HepG2 (cell line): ENCODE data around the gene SPIB. TPM values are rescaled to one million over a fixed set of nuclear protein-coding genes. Genes with fewer than 3 reads are reported as not detected.

Experiments used
- ATAC-seq: fragments of 200-7000 bp; cut with Tn5 transposase; 3 replicates; pipeline ENCODE4 v1.9.1; 2020; ENCODE audit warnings: mild to moderate bottlenecking, moderate library complexity
- BruUV-seq: library from RNA; stranded (reverse); fragments of 400-500 nt; replicated peaks from 2 replicates; lab custom pipeline; 2021; lab: Mats Ljungman, UMichigan
- CTCF ChIA-PET: fragments of 300-600 bp; formaldehyde crosslinking; extraction: SDS; loops from one replicate; lab custom pipeline; 2021; ENCODE audit warnings: low total read pairs, inconsistent platforms, low intra/inter-chr PET ratio; lab: Yijun Ruan, JAX
- POLR2A ChIA-PET: fragments of 350-600 bp; sonication (Branson Sonifier 250); formaldehyde crosslinking; loops from one replicate; lab custom pipeline; 2020; ENCODE audit warnings: antibody characterized with exemption, inconsistent platforms; lab: Yijun Ruan, JAX
- DNase-seq: peaks from one replicate; pipeline ENCODE4 v3.0.0-alpha.2; 2015; ENCODE audit warnings: low spot score
- FAIRE-seq: peaks from 3 replicates; lab custom pipeline; 2011; peaks lifted over from hg19 to GRCh38; lab: Jason Lieb, UNC
- H2AFZ ChIP-seq: one replicate; pipeline ENCODE4 v1.6.1; 2011; ENCODE audit warnings: low read length, inconsistent platforms
- H3K27ac ChIP-seq: fragments of 300-600 bp; 3 replicates; pipeline ENCODE4 v1.8.0; 2011; ENCODE audit warnings: mixed run types, mild to moderate bottlenecking, mixed read lengths, low read length, inconsistent platforms; ENCODE audit not compliant: insufficient read depth; ENCODE audit errors: extremely low read length
- H3K27me3 ChIP-seq, 2 experiments: fragments of 200-600 bp in 1 of 2; 2 replicates in 1 of 2; 3 replicates in 1 of 2; pipeline versions ENCODE4 v1.6.0 to v1.8.0; 2011; ENCODE audit warnings: low read length in 2 of 2, mild to moderate bottlenecking in 2 of 2, moderate library complexity in 2 of 2, inconsistent platforms in 1 of 2; ENCODE audit not compliant: insufficient read depth in 2 of 2, control insufficient read depth in 1 of 2
- H3K36me3 ChIP-seq, 2 experiments: fragments of 200-600 bp in 1 of 2; replicated peaks in 1 of 2; 2 replicates in 1 of 2; 3 replicates in 1 of 2; pipeline versions ENCODE4 v1.5.1 to v1.8.0; 2011; ENCODE audit warnings: low read length in 2 of 2, inconsistent platforms in 1 of 2; ENCODE audit not compliant: insufficient read depth in 2 of 2, control insufficient read depth in 1 of 2
- H3K4me1 ChIP-seq: 2 replicates; pipeline ENCODE4 v1.5.1; 2012; ENCODE audit warnings: low read length, inconsistent platforms; ENCODE audit not compliant: insufficient read depth
- H3K4me2 ChIP-seq: 2 replicates; pipeline ENCODE4 v1.6.0; 2011; ENCODE audit warnings: low read depth, low read length, inconsistent platforms
- H3K4me3 ChIP-seq, 3 experiments: fragments of 200-600 bp in 1 of 3; sonication (generic), shearing (Covaris generic) in 1 of 3; replicated peaks in 1 of 3; 2 replicates each; pipeline ENCODE4 v1.5.1; 2011 to 2016; ENCODE audit warnings: low read length in 3 of 3, inconsistent platforms in 2 of 3, low read depth in 2 of 3, mild to moderate bottlenecking in 2 of 3, control low read depth in 1 of 3, mixed read lengths in 1 of 3; ENCODE audit not compliant: insufficient read depth in 1 of 3
- H3K79me2 ChIP-seq: one replicate; pipeline ENCODE4 v1.6.1; 2011; ENCODE audit warnings: low read length, inconsistent platforms; ENCODE audit not compliant: insufficient read depth
- H3K9ac ChIP-seq: 2 replicates; pipeline ENCODE4 v1.6.0; 2011; ENCODE audit warnings: mild to moderate bottlenecking, low read depth, low read length, inconsistent platforms; ENCODE audit not compliant: insufficient read depth
- H3K9me3 ChIP-seq: 2 replicates; pipeline ENCODE4 v1.5.1; 2012; ENCODE audit warnings: mild to moderate bottlenecking, low read length
- H4K20me1 ChIP-seq: 2 replicates; pipeline ENCODE4 v1.6.0; 2011; ENCODE audit warnings: inconsistent platforms, mild to moderate bottlenecking, low read length, moderate library complexity; ENCODE audit not compliant: insufficient read depth
- ARHGAP35 ChIP-seq: sonication (generic); formaldehyde crosslinking; IDR thresholded peaks from 2 replicates; pipeline ENCODE4 v1.9.0; 2022; ENCODE audit warnings: mild to moderate bottlenecking, inconsistent platforms, moderate library complexity, missing genetic modification reagents, borderline replicate concordance
- BCL3 ChIP-seq: sonication (generic); formaldehyde crosslinking; IDR thresholded peaks from 2 replicates; pipeline ENCODE4 v1.5.1; 2020; ENCODE audit warnings: mild to moderate bottlenecking, missing genetic modification reagents, moderate library complexity
- CREB3 ChIP-seq: sonication (generic); formaldehyde crosslinking; IDR thresholded peaks from 2 replicates; pipeline ENCODE4 v1.5.0; 2020; ENCODE audit warnings: missing genetic modification reagents
- CTCF ChIP-seq: sonication (generic); formaldehyde crosslinking; IDR thresholded peaks from 2 replicates; pipeline ENCODE4 v1.5.0; 2020; ENCODE audit warnings: mild to moderate bottlenecking, missing genetic modification reagents, moderate library complexity
- GZF1 ChIP-seq: sonication (generic); formaldehyde crosslinking; IDR thresholded peaks from 2 replicates; pipeline ENCODE4 v1.5.1; 2020; ENCODE audit warnings: mild to moderate bottlenecking, missing genetic modification reagents
- LBX2 ChIP-seq: sonication (generic); formaldehyde crosslinking; IDR thresholded peaks from 2 replicates; pipeline ENCODE4 v1.5.0; 2020; ENCODE audit warnings: missing genetic modification reagents, mild to moderate bottlenecking, borderline replicate concordance
- LCORL ChIP-seq, 2 experiments: fragments of 450-650 bp in 1 of 2; sonication (generic) in 1 of 2; formaldehyde crosslinking in 1 of 2; IDR thresholded peaks; 2 replicates each; pipeline versions ENCODE4 v1.5.0 to v1.6.1; 2017 to 2020; ENCODE audit warnings: antibody characterized with exemption in 1 of 2, missing genetic modification reagents in 1 of 2
- RARA ChIP-seq: IDR thresholded peaks from 2 replicates; pipeline ENCODE4 v1.6.1; 2016; ENCODE audit warnings: missing genetic modification reagents, missing compliant biosample characterization
- RARG ChIP-seq: sonication (generic); formaldehyde crosslinking; IDR thresholded peaks from 2 replicates; pipeline ENCODE4 v1.4.0; 2020; ENCODE audit warnings: low read depth, mild to moderate bottlenecking, missing genetic modification reagents
- SIN3B ChIP-seq: fragments of 150-350 bp; IDR thresholded peaks from 2 replicates; pipeline ENCODE4 v1.6.1; 2014; ENCODE audit warnings: low read length
- SP1 ChIP-seq, 2 experiments: fragments of 450-650 bp in 1 of 2; sonication (generic) in 1 of 2; formaldehyde crosslinking in 1 of 2; IDR thresholded peaks; 2 replicates each; pipeline versions ENCODE4 v1.4.0 to v1.6.1; 2016 to 2020; ENCODE audit warnings: missing genetic modification reagents in 1 of 2
- SP2 ChIP-seq: sonication (generic); formaldehyde crosslinking; IDR thresholded peaks from 2 replicates; pipeline ENCODE4 v1.5.1; 2020; ENCODE audit warnings: mild to moderate bottlenecking, missing genetic modification reagents
- SP5 ChIP-seq: IDR thresholded peaks from 2 replicates; pipeline ENCODE4 v1.6.1; 2016; ENCODE audit warnings: low read depth, borderline replicate concordance
- ZNF224 ChIP-seq: sonication (generic); formaldehyde crosslinking; IDR thresholded peaks from 2 replicates; pipeline ENCODE4 v1.5.0; 2020; ENCODE audit warnings: mild to moderate bottlenecking, missing genetic modification reagents
- ZNF256 ChIP-seq: sonication (generic); formaldehyde crosslinking; conservative IDR thresholded peaks from 2 replicates; pipeline ENCODE4 v1.4.0; 2020; ENCODE audit warnings: missing genetic modification reagents
- ZNF367 ChIP-seq: sonication (generic); formaldehyde crosslinking; IDR thresholded peaks from 2 replicates; pipeline ENCODE4 v1.4.0; 2020; ENCODE audit warnings: missing genetic modification reagents, borderline replicate concordance
- ZNF784 ChIP-seq: sonication (generic); formaldehyde crosslinking; IDR thresholded peaks from 2 replicates; pipeline ENCODE4 v1.5.1; 2020; ENCODE audit warnings: missing genetic modification reagents, mild to moderate bottlenecking, borderline replicate concordance
- WGBS: methylation state at CpG from one replicate; pipeline ENCODE4 v1.1.6; 2017; ENCODE audit warnings: low lambda C conversion rate; 5-methylcytosine and 5-hydroxymethylcytosine counted together
- in situ Hi-C: cut with HindIII; loops from 2 replicates; pipeline ENCODE4 v1.10.0; 2017; ENCODE audit warnings: low pct_unique_long_range_greater_than_20kb; ENCODE audit not compliant: extremely low pct_ligation_motif_present
- intact Hi-C: fragments of 100-400 bp; cut with micrococcal nuclease; formaldehyde crosslinking; loops from one replicate; pipeline ENCODE4 v1.10.0; 2022; ENCODE audit not compliant: unreplicated experiment
- polyA plus RNA-seq, 8 experiments: library from polyadenylated mRNA; depleted of rRNA in 3 of 8; stranded (reverse) in 7 of 8; unstranded in 1 of 8; fragments of >200 nt; fragmentation: Illumina TruSeq in 4 of 8; extraction: Trizol in 4 of 8; gene quantifications; 2 replicates each; pipeline versions ENCODE4 v1.2.1 to v1.2.3, GENCODE V29; 2011 to 2016; ENCODE audit warnings: low read depth in 4 of 8, missing spikeins in 1 of 8, mixed read lengths in 1 of 8; ENCODE audit not compliant: insufficient read depth in 1 of 8
- total RNA-seq, 5 experiments: library from RNA; depleted of rRNA; stranded (reverse); fragments of >200 nt; fragmentation: Illumina TruSeq; extraction: Trizol; gene quantifications; 2 replicates each; pipeline ENCODE4 v1.2.3, GENCODE V29; 2016; ENCODE audit warnings: low read depth in 1 of 5

The SPIB gene
- total and polyA plus RNA-seq, 2 of the 13 experiments (the other 11 are each of a cell fraction or from before 2014, with no cell fraction given): 0.04 TPM; not detected in 1

GRCh38 chr19:50383852-50384684 is 34.7 kb upstream of the SPIB start, which contains the start of gene POLD1:
Gene POLD1 (plus strand): TSS chr19:50384347. CDS start chr19:50398852, 14,505 bp downstream.
- Histone ChIP-seq H3K9me3 (no peaks in the 10 kb centered on the region), H3K4me3 (peak within 1 kb of the TSS; percentile 70 to 78 (median 72)), H2AFZ (no peak within 1 kb of the TSS), H3K27ac (peak within 1 kb of the TSS; percentile 87), H3K9ac (peak within 1 kb of the TSS; percentile 77), H3K79me2 (peaks cover 29% of the 10 kb centered on the region), H3K4me1 (peaks cover 22% of the 10 kb centered on the region), H3K36me3 (peaks cover 13 to 28% of the 10 kb centered on the region in 2 experiments), H4K20me1 (no peaks in the 10 kb centered on the region), H3K27me3 (no peaks in the 10 kb centered on the region), H3K4me2 (peak within 1 kb of the TSS; percentile 97)
- CTCF ChIA-PET: no interaction called here
- BruUV-seq: no TSS peak
- in situ Hi-C loops (no loop called here), intact Hi-C loops (no loop called here)
- ATAC-seq: peak; percentile 87
- POLR2A ChIA-PET: interaction anchor here (0.5 to 1.7 kb wide), 11 partner anchors 8 to 421 kb away, joined by 3 to 12 read pairs (median 4); partner anchors contain the start of genes JOSD2, KCNC3 and NR1H2
- WGBS: 2% methylated on average over 54 of the region's 78 CpGs
- peak; percentile 93 for DNase-seq
- peak; percentile 76 for FAIRE-seq
- TF ChIP-seq RARG (CRISPR knock-in tag): no peak
- TF ChIP-seq SP5 (CRISPR knock-in tag): peak; percentile 67; the same call in 1 of the 2 replicates
- TF ChIP-seq GZF1 (CRISPR knock-in tag): 0 out of 2 replicates have a peak, but pooled peaks have one; percentile 45
- peak; percentile 43; the same call in 1 of the 2 replicates for TF ChIP-seq SIN3B
- TF ChIP-seq RARA (CRISPR knock-in tag): peak; percentile 16; the same call in 1 of the 2 replicates
- 0 out of 2 replicates have a peak, but pooled peaks have one; percentile 53 for TF ChIP-seq ZNF256 (CRISPR knock-in tag)
- TF ChIP-seq ARHGAP35 (CRISPR knock-in tag): peak; percentile 26; the same call in 1 of the 2 replicates
- TF ChIP-seq LBX2 (CRISPR knock-in tag): no peak
- TF ChIP-seq CTCF (CRISPR knock-in tag): peak; percentile 7; the same call in 1 of the 2 replicates
- no peak; the same call in 1 of the 2 replicates for TF ChIP-seq ZNF224
- peak; percentile 35; the same call in 1 of the 2 replicates for TF ChIP-seq SP2 (CRISPR knock-in tag)
- no peak for TF ChIP-seq SP1 (IDR thresholded peaks at IDR 0.05)
- peak; percentile 88; the same call in 1 of the 2 replicates for TF ChIP-seq SP1 (CRISPR knock-in tag; IDR thresholded peaks at IDR 0.05)
- no peak for TF ChIP-seq ZNF367 (CRISPR knock-in tag)
- TF ChIP-seq ZNF784: peak; percentile 95
- 0 out of 2 replicates have a peak, but pooled peaks have one; percentile 66 for TF ChIP-seq CREB3
- peak; percentile 91; the same call in 1 of the 2 replicates for TF ChIP-seq BCL3 (CRISPR knock-in tag)
- TF ChIP-seq LCORL (IDR thresholded peaks at IDR 0.05): no peak
- TF ChIP-seq LCORL (CRISPR knock-in tag; IDR thresholded peaks at IDR 0.05): peak; percentile 40; the same call in 1 of the 2 replicates
